Endothelial cell (in vitro differentiated cells): ENCODE data around the gene MFAP3. TPM values are rescaled to one million over a fixed set of nuclear protein-coding genes. Genes with fewer than 3 reads are reported as not detected.

Experiments
- DNase-seq: peaks from one replicate; pipeline ENCODE4 v3.0.0; 2021; ENCODE audit warnings: low spot score
- H3K27ac Mint-ChIP-seq: one replicate; pipeline ENCODE4 v1.8.0; 2021; ENCODE audit warnings: mixed read lengths, inconsistent platforms; ENCODE audit not compliant: unreplicated experiment
- H3K27me3 Mint-ChIP-seq: one replicate; pipeline ENCODE4 v1.8.0; 2021; ENCODE audit warnings: mild to moderate bottlenecking, moderate library complexity, mixed read lengths, inconsistent platforms; ENCODE audit not compliant: unreplicated experiment
- H3K36me3 Mint-ChIP-seq: one replicate; pipeline ENCODE4 v1.8.0; 2021; ENCODE audit warnings: mild to moderate bottlenecking, low read depth, mixed read lengths, inconsistent platforms; ENCODE audit not compliant: unreplicated experiment
- H3K4me1 Mint-ChIP-seq: one replicate; pipeline ENCODE4 v1.8.0; 2021; ENCODE audit warnings: mild to moderate bottlenecking, mixed read lengths, inconsistent platforms; ENCODE audit not compliant: unreplicated experiment
- H3K4me3 Mint-ChIP-seq: one replicate; pipeline ENCODE4 v1.8.0; 2021; ENCODE audit warnings: mild to moderate bottlenecking, mixed read lengths, inconsistent platforms; ENCODE audit not compliant: unreplicated experiment
- H3K9me3 Mint-ChIP-seq: one replicate; pipeline ENCODE4 v1.8.0; 2021; ENCODE audit warnings: mixed read lengths, inconsistent platforms; ENCODE audit not compliant: unreplicated experiment
- total RNA-seq: library from RNA; stranded (reverse); fragmentation: NEBNext Ultra II Directional; extraction: Animal tissue kit (Norgen Biotek cat#: 25700); gene quantifications from one replicate; pipeline ENCODE4 v1.2.1, GENCODE V29; 2021; ENCODE audit not compliant: unreplicated experiment
- TF ChIP-seq, protein P1 (sequence below): fragments of 200-600 bp; sonication (generic); IDR thresholded peaks from one replicate; pipeline ENCODE4 v1.5.0; 2021; ENCODE audit warnings: antibody characterized with exemption; ENCODE audit not compliant: unreplicated experiment

Gene MFAP3
- total RNA-seq, 1 donor from 2014 or later = 42.7 TPM

GRCh38 chr5:154092356-154093141 is 53.8 kb downstream of the MFAP3 start:
- H3K4me3 Mint-ChIP-seq = no peak overlapping the region
- H3K9me3 Mint-ChIP-seq = no peaks in the 10 kb centered on the region
- TF ChIP-seq, protein P1, sequence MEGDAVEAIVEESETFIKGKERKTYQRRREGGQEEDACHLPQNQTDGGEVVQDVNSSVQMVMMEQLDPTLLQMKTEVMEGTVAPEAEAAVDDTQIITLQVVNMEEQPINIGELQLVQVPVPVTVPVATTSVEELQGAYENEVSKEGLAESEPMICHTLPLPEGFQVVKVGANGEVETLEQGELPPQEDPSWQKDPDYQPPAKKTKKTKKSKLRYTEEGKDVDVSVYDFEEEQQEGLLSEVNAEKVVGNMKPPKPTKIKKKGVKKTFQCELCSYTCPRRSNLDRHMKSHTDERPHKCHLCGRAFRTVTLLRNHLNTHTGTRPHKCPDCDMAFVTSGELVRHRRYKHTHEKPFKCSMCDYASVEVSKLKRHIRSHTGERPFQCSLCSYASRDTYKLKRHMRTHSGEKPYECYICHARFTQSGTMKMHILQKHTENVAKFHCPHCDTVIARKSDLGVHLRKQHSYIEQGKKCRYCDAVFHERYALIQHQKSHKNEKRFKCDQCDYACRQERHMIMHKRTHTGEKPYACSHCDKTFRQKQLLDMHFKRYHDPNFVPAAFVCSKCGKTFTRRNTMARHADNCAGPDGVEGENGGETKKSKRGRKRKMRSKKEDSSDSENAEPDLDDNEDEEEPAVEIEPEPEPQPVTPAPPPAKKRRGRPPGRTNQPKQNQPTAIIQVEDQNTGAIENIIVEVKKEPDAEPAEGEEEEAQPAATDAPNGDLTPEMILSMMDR = no peak
- DNase-seq = no peak
- H3K4me1 Mint-ChIP-seq = peaks cover 6% of the 10 kb centered on the region
- no peak overlapping the region for H3K27ac Mint-ChIP-seq
- peaks cover 3% of the 10 kb centered on the region for H3K27me3 Mint-ChIP-seq
- no peaks in the 10 kb centered on the region for H3K36me3 Mint-ChIP-seq

GRCh38 chr5:154093142-154093532 is 54.4 kb downstream of the MFAP3 start:
- Mint-ChIP-seq H3K36me3 (no peaks in the 10 kb centered on the region), H3K4me1 (peaks cover 6% of the 10 kb centered on the region), H3K27ac (no peak overlapping the region), H3K27me3 (peaks cover 3% of the 10 kb centered on the region), H3K4me3 (no peak overlapping the region), H3K9me3 (no peaks in the 10 kb centered on the region)
- no peak for DNase-seq
- TF ChIP-seq, protein P1 = no peak

DNA sequence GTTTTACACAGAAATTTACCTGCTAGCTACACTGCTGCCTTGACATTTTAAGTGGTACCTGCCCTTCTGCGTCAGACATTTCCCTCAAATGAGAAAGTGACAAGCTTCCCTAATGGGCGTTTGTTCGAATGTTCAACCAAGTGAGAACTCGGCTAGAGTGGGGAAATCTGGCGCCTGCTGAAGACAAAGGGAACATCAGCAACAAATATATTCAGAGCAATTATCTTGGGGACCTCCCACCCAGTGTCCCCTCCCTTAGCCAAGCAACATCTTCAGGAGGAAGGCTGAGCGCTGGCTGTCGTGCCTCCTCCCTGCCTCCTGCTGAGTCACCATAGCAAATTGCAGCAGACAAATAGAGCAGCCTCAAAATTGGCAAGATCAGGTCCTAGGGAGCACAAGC is 57.1 kb downstream of the MFAP3 start:
- Mint-ChIP-seq H3K4me3 (no peak overlapping the region), H3K36me3 (no peaks in the 10 kb centered on the region), H3K9me3 (no peaks in the 10 kb centered on the region), H3K4me1 (peaks cover 6% of the 10 kb centered on the region), H3K27me3 (peaks cover 5% of the 10 kb centered on the region), H3K27ac (no peak overlapping the region)
- DNase-seq = no peak
- TF ChIP-seq, protein P1 = no peak

DNA sequence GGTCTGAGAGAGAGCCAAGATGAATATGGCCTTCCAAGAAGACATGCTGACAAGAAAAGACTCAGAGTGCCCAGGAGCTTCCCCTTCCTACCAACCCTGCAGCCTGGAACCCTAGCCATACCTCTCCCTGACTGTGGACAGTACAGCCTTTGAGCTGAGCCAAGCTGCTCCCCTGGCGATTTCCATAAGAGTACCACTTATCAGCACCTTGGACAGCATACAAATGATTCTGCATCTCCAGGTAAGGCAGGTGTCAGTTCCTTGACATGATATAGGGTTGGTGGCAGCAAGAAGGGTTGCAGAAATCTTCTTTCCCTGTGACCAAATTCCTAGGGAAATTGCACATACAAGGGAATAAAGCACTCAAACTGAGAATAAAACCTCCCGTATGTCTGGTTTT is 58.3 kb downstream of the MFAP3 start:
- peaks cover 5% of the 10 kb centered on the region for H3K27me3 Mint-ChIP-seq
- H3K4me3 Mint-ChIP-seq = no peak overlapping the region
- no peaks in the 10 kb centered on the region for H3K9me3 Mint-ChIP-seq
- H3K4me1 Mint-ChIP-seq = no peaks in the 10 kb centered on the region
- no peaks in the 10 kb centered on the region for H3K36me3 Mint-ChIP-seq
- DNase-seq = no peak
- no peak overlapping the region for H3K27ac Mint-ChIP-seq
- TF ChIP-seq, protein P1 = no peak

- peaks cover 5% of the 10 kb centered on the region for H3K27me3 Mint-ChIP-seq
These were observed 59.7 kb downstream of the MFAP3 start for GRCh38 chr5:154098465-154098864.

More at GRCh38 chr5:154098465-154098864, 59.7 kb downstream of the MFAP3 start:
- DNase-seq = no peak
- no peaks in the 10 kb centered on the region for H3K36me3 Mint-ChIP-seq
- no peaks in the 10 kb centered on the region for H3K4me1 Mint-ChIP-seq
- no peak overlapping the region for H3K4me3 Mint-ChIP-seq
- TF ChIP-seq, protein P1 = no peak
- no peak overlapping the region for H3K27ac Mint-ChIP-seq
- no peaks in the 10 kb centered on the region for H3K9me3 Mint-ChIP-seq
